Right lobe of liver (tissue), 6 donors: ENCODE measurements around the gene VAC14. TPM values are rescaled to one million over a fixed set of nuclear protein-coding genes. Genes with fewer than 3 reads are reported as not detected.

Experiments
- ATAC-seq, 4 donors: fragments of 200-7000 bp; cut with Tn5 transposase; one replicate each; pipeline ENCODE4 v1.9.1; 2020; ENCODE audit warnings: mild to moderate bottlenecking in 4 of 4, moderate library complexity in 4 of 4
- DNase-seq, 3 donors: peaks; one replicate each; pipeline ENCODE4 v3.0.0-alpha.2; 2020
- H3K27ac ChIP-seq, 3 donors: fragments of 200-600 bp; one replicate each; pipeline ENCODE4 v1.8.0; 2022
- H3K27me3 ChIP-seq, 2 donors: fragments of 200-600 bp; one replicate each; pipeline ENCODE4 v1.8.0; 2022
- H3K36me3 ChIP-seq, 4 donors: fragments of 200-600 bp; sonication (generic) in 1 of 4; one replicate each; pipeline versions ENCODE4 v1.5.1 to v1.8.0; 2017 to 2022; ENCODE audit warnings: control low read depth in 1 of 4
- H3K4me1 ChIP-seq, 4 donors: fragments of 200-600 bp; sonication (generic) in 1 of 4; one replicate each; pipeline versions ENCODE4 v1.5.1 to v1.8.0; 2017 to 2022; ENCODE audit warnings: control low read depth in 1 of 4
- H3K4me3 ChIP-seq, 3 donors: fragments of 200-600 bp; one replicate each; pipeline ENCODE4 v1.8.0; 2022
- H3K9me3 ChIP-seq, 4 donors: fragments of 200-600 bp; sonication (generic) in 1 of 4; one replicate each; pipeline versions ENCODE4 v1.5.1 to v1.8.0; 2017 to 2022; ENCODE audit warnings: control low read depth in 1 of 4
- CTCF ChIP-seq, 4 donors: fragments of 200-600 bp in 3 of 4; fragments of 450-650 bp in 1 of 4; IDR thresholded peaks; one replicate each; pipeline versions ENCODE4 v1.5.1 to v1.8.0; 2016 to 2022; ENCODE audit warnings: antibody characterized with exemption in 4 of 4, mild to moderate bottlenecking in 2 of 4
- POLR2A ChIP-seq: fragments of 450-650 bp; IDR thresholded peaks from one replicate; pipeline ENCODE4 v1.6.1; 2017; ENCODE audit warnings: antibody characterized with exemption, mild to moderate bottlenecking
- WGBS: methylation state at CpG from one replicate; pipeline ENCODE4 v1.1.6; 2018; ENCODE audit warnings: low coverage, low lambda C conversion rate; ENCODE audit not compliant: insufficient coverage; ENCODE audit errors: missing lambda C conversion rate; 5-methylcytosine and 5-hydroxymethylcytosine counted together
- intact Hi-C, 2 donors: fragments of 100-400 bp; cut with DNase I; formaldehyde crosslinking; loops; one replicate each; pipeline versions ENCODE4 v1.11.2 to v1.14.1; 2022
- total RNA-seq, 6 experiments: library from RNA; depleted of rRNA in 2 of 6; stranded (reverse); fragments of >200 nt in 2 of 6; fragmentation: NEBNext Ultra II Directional in 3 of 6; extraction: Animal tissue kit (Norgen Biotek cat#: 25700) in 3 of 6; gene quantifications; one replicate each; pipeline versions ENCODE4 v1.1.0 to v1.2.4, GENCODE V29; 2016 to 2023
- donor health status: DM: no; HTN: yes; CAD: no.
- donor health status: DM: no; HTN: no; CAD: no.
- donor health status: DM: no; HTN: no; CAD: no.
- donor health status: DM: no; HTN: yes; CAD: no.
- donor health status: DM: no; HTN: yes; CAD: no.

The VAC14 gene
- total RNA-seq, 6 experiments from 2014 or later: 14.3 to 40.2 (median 23.4) TPM

- Histone ChIP-seq H3K36me3 (peaks cover 0 to 53% (median 27%) of the 10 kb centered on the region in 4 donors), H3K27me3 (no peaks in the 10 kb centered on the region), H3K4me3 (no peak overlapping the region), H3K4me1 (peaks cover 0 to 32% (median 13%) of the 10 kb centered on the region in 4 donors), H3K27ac (no peak overlapping the region), H3K9me3 (no peaks in the 10 kb centered on the region)
- DNase-seq (peak in 1 of 3 donors; percentile 29), ATAC-seq (no peak)
- WGBS: 61% methylated on average over 12 of the region's 31 CpGs
- intact Hi-C loops: loop anchor here in 1 of 2 donors (5.0 kb wide), 1 partner anchor 78 kb away; no protein-coding TSS in a partner anchor
- TF ChIP-seq CTCF (IDR thresholded peaks at IDR 0.05): no peak
- no peak for TF ChIP-seq POLR2A
Observed at GRCh38 chr16:70678898-70679670, 121.9 kb downstream of the VAC14 start.

DNA sequence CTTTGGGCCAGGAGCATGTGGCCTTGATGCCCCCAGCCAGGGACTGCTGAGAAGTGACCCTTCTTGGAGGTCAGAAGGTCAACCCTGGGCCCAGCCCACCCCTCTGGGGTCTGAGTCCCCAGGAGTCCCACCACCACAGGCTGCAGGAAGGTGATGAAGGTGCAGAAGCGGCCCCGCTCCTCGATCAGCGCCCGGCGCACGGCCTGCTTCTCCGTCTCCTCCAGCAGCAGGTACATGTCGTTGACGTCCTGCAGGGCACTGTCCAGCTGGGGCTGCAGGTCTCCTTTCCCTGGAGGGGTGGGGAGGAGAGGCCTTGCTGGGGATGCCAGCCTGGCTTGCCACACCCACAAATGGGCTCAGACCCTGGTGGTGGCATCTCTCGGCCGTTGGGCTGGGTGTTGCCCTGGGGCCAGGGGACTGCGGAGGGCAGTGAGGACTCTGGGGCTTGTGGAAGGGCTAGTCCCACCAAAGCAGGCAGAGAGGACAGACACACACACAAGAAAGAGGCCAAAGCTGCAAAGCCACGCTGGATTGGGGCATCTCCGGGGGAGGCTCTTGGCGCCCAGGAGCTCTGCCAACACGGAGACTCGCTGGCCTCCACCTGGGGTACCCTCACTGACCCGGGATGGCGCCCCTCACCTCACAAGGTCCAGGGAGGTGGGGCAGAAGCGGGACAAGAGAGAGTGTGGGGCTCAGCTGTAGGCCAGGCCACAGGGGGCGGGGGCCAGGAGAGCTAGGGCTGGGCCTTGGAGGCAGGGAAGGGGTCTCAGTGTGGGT, 122.6 kb downstream of the VAC14 start:
- Histone ChIP-seq H3K4me3 (no peak overlapping the region), H3K36me3 (peaks cover 0 to 61% (median 30%) of the 10 kb centered on the region in 4 donors), H3K9me3 (no peaks in the 10 kb centered on the region), H3K27me3 (no peaks in the 10 kb centered on the region), H3K27ac (no peak overlapping the region), H3K4me1 (peaks cover 0 to 24% (median 11%) of the 10 kb centered on the region in 4 donors)
- WGBS: 72% methylated on average over 12 of the region's 22 CpGs
- intact Hi-C loops: loop anchor here in 1 of 2 donors (5.0 kb wide), 1 partner anchor 79 kb away; no protein-coding TSS in a partner anchor
- no peak for ATAC-seq
- peak in 1 of 3 donors; percentile 47 for DNase-seq
- TF ChIP-seq CTCF (IDR thresholded peaks at IDR 0.05) (no peak), POLR2A (no peak)

DNA sequence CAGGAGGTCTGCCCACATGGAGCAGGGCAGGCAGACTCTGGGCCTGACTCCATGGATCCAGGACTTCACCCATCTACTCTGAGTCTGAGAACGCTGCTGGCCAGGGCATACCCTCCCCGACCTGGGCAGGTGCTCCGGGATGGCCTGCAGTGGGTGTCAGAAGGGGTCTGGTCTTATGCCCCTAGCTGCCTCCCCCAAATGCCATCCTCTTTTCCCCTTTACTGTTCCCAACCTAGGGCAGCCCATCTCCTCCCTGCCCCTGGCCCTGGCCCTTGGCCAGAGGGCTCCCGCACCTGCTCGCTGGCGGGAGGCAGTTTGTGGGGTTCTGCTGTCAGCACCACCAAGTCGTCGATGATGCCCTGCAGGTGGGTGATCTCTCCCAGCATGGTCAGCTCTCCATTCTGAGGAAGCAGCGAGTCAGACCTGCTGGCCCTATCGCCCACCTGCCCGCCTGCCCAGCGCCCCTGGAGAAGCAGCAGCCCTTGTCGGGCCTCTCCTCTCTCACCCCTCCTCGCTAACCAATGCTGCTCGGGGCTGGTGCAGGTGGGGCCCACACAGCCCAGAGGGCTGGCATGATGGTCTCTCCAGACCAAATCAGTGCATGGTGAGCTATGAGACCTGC, 123.3 kb downstream of the VAC14 start:
- no CpG with 5 or more reads among the region's 15 CpGs for whole genome bisulfite sequencing
- Histone ChIP-seq H3K4me1 (peaks cover 0 to 17% (median 8%) of the 10 kb centered on the region in 4 donors), H3K27me3 (no peaks in the 10 kb centered on the region), H3K4me3 (no peak overlapping the region), H3K9me3 (no peaks in the 10 kb centered on the region), H3K36me3 (peaks cover 0 to 68% (median 34%) of the 10 kb centered on the region in 4 donors), H3K27ac (no peak overlapping the region)
- no peak for ATAC-seq
- intact Hi-C loops: loop anchor here in 1 of 2 donors (5.0 kb wide), 1 partner anchor 80 kb away; no protein-coding TSS in a partner anchor
- TF ChIP-seq CTCF (IDR thresholded peaks at IDR 0.05) (no peak), POLR2A (no peak)
- peak in 1 of 3 donors; percentile 55 for DNase-seq
